Gastrocnemius medialis (tissue), 4 donors: ENCODE results near the gene ATP5F1A. TPM values are rescaled to one million over a fixed set of nuclear protein-coding genes. Genes with fewer than 3 reads are reported as not detected.
A peak's percentile ranks its signal among the peaks of the same experiment; 100 is the strongest.

Experiments used
- ATAC-seq, 2 donors: fragments of 150-250 bp; one replicate each; pipeline ENCODE4 v1.9.1; 2016
- DNase-seq, 2 donors: peaks; one replicate each; pipeline ENCODE4 v3.0.0-alpha.2; 2019
- H3K27ac ChIP-seq, 4 donors: fragments of 200-600 bp; sonication (generic); 1 replicate in 1 of 4; 2 replicates in 3 of 4; pipeline ENCODE4 v1.5.1; 2016 to 2018; ENCODE audit warnings: mild to moderate bottlenecking in 2 of 4, moderate library complexity in 1 of 4
- H3K27me3 ChIP-seq, 3 donors: fragments of 200-600 bp; sonication (generic) in 2 of 3; 1 replicate in 1 of 3; 2 replicates in 2 of 3; pipeline versions ENCODE4 v1.5.1 to v1.6.0; 2016 to 2019; ENCODE audit warnings: mild to moderate bottlenecking in 1 of 3, moderate library complexity in 1 of 3
- H3K36me3 ChIP-seq, 2 donors: fragments of 200-600 bp; sonication (generic) in 1 of 2; one replicate each; pipeline ENCODE4 v1.5.1; 2017 to 2018
- H3K4me1 ChIP-seq, 2 donors: fragments of 200-600 bp; sonication (generic) in 1 of 2; one replicate each; pipeline ENCODE4 v1.5.1; 2016 to 2017; ENCODE audit warnings: mild to moderate bottlenecking in 2 of 2
- H3K4me3 ChIP-seq, 4 donors: fragments of 200-600 bp; sonication (generic) in 3 of 4; 1 replicate in 1 of 4; 2 replicates in 3 of 4; pipeline ENCODE4 v1.5.1; 2016 to 2019; ENCODE audit warnings: mild to moderate bottlenecking in 2 of 4
- H3K9me3 ChIP-seq, 3 donors: fragments of 200-600 bp; sonication (generic) in 2 of 3; 1 replicate in 1 of 3; 2 replicates in 2 of 3; pipeline ENCODE4 v1.5.1; 2016 to 2019
- CTCF ChIP-seq, 5 experiments: fragments of 450-650 bp in 3 of 5; fragments of 200-600 bp in 2 of 5; sonication (generic) in 2 of 5; IDR thresholded peaks in 4 of 5; conservative IDR thresholded peaks in 1 of 5; 1 replicate in 4 of 5; 2 replicates in 1 of 5; pipeline ENCODE4 v1.5.1; 2016 to 2019; ENCODE audit warnings: antibody characterized with exemption in 5 of 5, mild to moderate bottlenecking in 3 of 5, moderate library complexity in 3 of 5
- POLR2A ChIP-seq, 2 donors: fragments of 450-650 bp; IDR thresholded peaks; one replicate each; pipeline ENCODE4 v1.6.1; 2017; ENCODE audit warnings: antibody characterized with exemption in 2 of 2, mild to moderate bottlenecking in 2 of 2, moderate library complexity in 2 of 2
- in situ Hi-C, 4 donors: fragments of 200-750 bp; cut with MboI; loops; one replicate each; pipeline versions ENCODE4 v1.15.0 to v1.8.0; 2017; ENCODE audit warnings: low sequenced_read_pairs in 4 of 4
- intact Hi-C: fragments of 100-400 bp; cut with DNase I; formaldehyde crosslinking; loops from one replicate; pipeline ENCODE4 v1.15.1; 2023; ENCODE audit warnings: low total_unique reads
- total RNA-seq, 4 donors: library from RNA; depleted of rRNA; stranded (reverse); fragments of >200 nt; gene quantifications; one replicate each; pipeline versions ENCODE4 v1.1.0 to v1.2.3, GENCODE V29; 2016

Gene ATP5F1A
- total RNA-seq, 4 donors from 2014 or later: 845 to 1,536 (median 877) TPM

DNA sequence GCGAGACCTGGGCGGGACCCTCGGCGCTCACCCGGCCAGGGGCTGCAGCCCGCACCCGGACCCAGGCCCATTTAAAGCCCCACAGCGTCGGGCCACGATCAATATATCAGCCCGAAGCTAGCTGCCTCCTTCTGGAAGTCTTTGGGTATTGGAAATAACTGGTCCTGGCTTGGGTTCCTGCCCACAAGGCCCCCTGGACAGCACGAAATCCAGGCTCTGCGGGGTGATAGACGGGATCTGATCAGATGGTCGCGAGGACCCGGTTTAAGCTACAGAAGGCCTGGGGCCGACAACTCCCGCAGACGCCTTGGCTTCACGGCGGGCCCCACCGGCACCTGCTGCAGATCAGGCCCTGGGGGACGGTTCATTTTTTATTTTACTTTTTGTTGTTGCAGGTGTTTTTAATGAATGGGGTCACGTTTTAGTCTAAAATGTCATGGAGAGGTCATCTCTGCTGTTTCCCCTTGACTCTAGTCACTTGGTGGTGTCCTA lies 25.7 kb downstream of the ATP5F1A start:
- no peaks in the 10 kb centered on the region for H3K36me3 ChIP-seq
- H3K27me3 ChIP-seq: no peaks in the 10 kb centered on the region
- DNase-seq (no peak), ATAC-seq (no peak)
- H3K4me3 ChIP-seq: peak overlapping the region; percentile 70 to 83 (median 74)
- peaks cover 16% of the 10 kb centered on the region in 2 donors for H3K4me1 ChIP-seq
- no peaks in the 10 kb centered on the region for H3K9me3 ChIP-seq
- in situ Hi-C loops: loop anchor here in 3 of 4 donors (10.0 to 25.0 kb wide), 4 partner anchors 108 to 410 kb away; partner anchors contain the start of gene EPG5 (in 2 of the 3)
- intact Hi-C loops: loop anchor here (2.0 to 10.0 kb wide), 5 partner anchors 44 to 405 kb away; partner anchors contain the start of gene EPG5
- H3K27ac ChIP-seq: peak overlapping the region; percentile 71 to 87 (median 74)
- no peak for TF ChIP-seq CTCF (IDR thresholded peaks at IDR 0.05 in 4 of 5, conservative IDR thresholded peaks at IDR 0.05 in 1 of 5)
- TF ChIP-seq POLR2A (IDR thresholded peaks at IDR 0.05): no peak

GRCh38 chr18:46071653-46072375 lies 26.3 kb downstream of the ATP5F1A start, which contains the start of gene PSTPIP2:
Gene PSTPIP2, minus strand, starts transcription at chr18:46072260. Its CDS starts 72 bp downstream, at chr18:46072188.
- intact Hi-C loops: loop anchor here (2.0 to 10.0 kb wide), 5 partner anchors 43 to 405 kb away; partner anchors contain the start of gene EPG5

DNA sequence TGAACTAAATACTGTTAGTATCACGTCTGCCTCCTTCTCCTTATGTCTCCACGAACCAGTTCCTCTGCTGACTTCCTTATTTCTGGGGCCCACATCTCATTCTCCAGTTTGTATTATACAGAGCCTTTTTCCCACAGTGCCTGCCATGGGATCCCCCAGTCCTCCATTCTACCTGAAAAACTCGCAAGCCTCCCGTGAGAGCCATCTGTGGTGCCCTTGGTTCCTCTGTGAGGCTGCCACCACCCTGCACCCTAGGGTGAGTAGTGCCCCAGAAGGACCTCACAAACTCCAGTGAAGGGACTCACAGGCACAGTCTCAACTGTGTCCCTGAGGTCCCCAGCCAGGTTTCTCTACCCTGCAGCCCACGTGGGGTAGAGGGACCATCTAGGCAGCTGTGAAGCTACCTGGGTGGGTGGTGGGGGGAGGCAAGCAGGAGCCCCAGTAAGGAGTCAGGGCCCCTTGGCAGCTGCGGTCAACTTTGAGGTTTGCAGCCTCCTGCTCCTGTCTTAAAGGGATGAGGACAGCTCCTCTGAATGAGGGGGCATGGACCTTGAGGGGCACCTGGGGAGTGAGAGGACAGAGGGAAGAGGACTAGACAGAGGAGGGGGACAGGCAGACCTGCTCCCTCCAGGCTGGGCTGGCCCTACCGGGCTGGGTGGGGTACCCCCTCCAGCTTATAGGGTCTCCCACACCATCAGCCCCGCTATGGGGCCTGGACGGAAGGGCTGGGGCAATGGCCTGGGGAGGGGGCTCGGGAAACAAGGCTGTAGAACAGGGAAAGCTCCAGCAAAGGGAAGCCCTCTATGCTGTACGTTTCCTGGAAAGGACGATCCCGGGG lies 27.1 kb downstream of the ATP5F1A start:
- Histone ChIP-seq H3K4me1 (peaks cover 16% of the 10 kb centered on the region in 2 donors), H3K4me3 (peak overlapping the region; percentile 70 to 83 (median 74)), H3K9me3 (no peaks in the 10 kb centered on the region), H3K27me3 (no peaks in the 10 kb centered on the region), H3K27ac (peak overlapping the region; percentile 71 to 87 (median 74)), H3K36me3 (no peaks in the 10 kb centered on the region)
- no peak for TF ChIP-seq CTCF (IDR thresholded peaks at IDR 0.05 in 4 of 5, conservative IDR thresholded peaks at IDR 0.05 in 1 of 5)
- no peak for TF ChIP-seq POLR2A (IDR thresholded peaks at IDR 0.05)
- in situ Hi-C loops: loop anchor here in 3 of 4 donors (10.0 to 25.0 kb wide), 4 partner anchors 106 to 409 kb away; partner anchors contain the start of gene EPG5 (in 2 of the 3)
- intact Hi-C loops: loop anchor here (5.0 to 10.0 kb wide), 3 partner anchors 144 to 404 kb away; no protein-coding TSS in a partner anchor
- ATAC-seq (peak in 1 of 2 donors; percentile 5), DNase-seq (no peak)

More at GRCh38 chr18:46071653-46072375, 26.3 kb downstream of the ATP5F1A start, which contains the start of gene PSTPIP2:
- no peaks in the 10 kb centered on the region for H3K9me3 ChIP-seq
- H3K4me1 ChIP-seq: peaks cover 16% of the 10 kb centered on the region in 2 donors
- in situ Hi-C loops: loop anchor here in 3 of 4 donors (10.0 to 25.0 kb wide), 4 partner anchors 107 to 410 kb away; partner anchors contain the start of gene EPG5 (in 2 of the 3)
- ATAC-seq (peak; percentile 51 to 55), DNase-seq (peak; percentile 46 to 62)
- no peaks in the 10 kb centered on the region for H3K36me3 ChIP-seq
- H3K27ac ChIP-seq: peak within 1 kb of the TSS; percentile 71 to 87 (median 74)
- H3K4me3 ChIP-seq: peak within 1 kb of the TSS; percentile 70 to 83 (median 74)
- no peaks in the 10 kb centered on the region for H3K27me3 ChIP-seq
- peak in 1 of 2 donors; percentile 55 for TF ChIP-seq POLR2A (IDR thresholded peaks at IDR 0.05)
- TF ChIP-seq CTCF (IDR thresholded peaks at IDR 0.05 in 4 of 5, conservative IDR thresholded peaks at IDR 0.05 in 1 of 5): no peak

DNA sequence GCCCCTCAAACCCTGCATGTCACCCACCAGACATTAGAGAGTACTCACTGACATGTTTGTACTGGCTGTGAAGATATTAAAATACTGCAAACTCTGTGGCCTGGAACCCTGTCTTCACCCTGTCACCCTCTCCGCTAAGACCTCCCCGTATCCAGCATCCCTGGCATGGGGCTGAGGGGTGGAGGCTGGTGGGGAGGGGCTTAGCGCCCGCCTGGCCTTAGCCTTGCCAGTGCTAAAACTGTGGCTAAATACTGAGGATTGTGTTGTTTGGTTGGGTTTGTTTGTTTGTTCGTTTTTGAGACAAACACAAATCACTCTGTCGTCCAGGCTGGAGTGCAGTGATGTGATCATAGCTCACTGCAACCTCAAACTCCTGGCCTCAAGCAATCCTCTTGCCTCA lies 27.9 kb downstream of the ATP5F1A start:
- no peak for ATAC-seq
- Histone ChIP-seq H3K27ac (no peak overlapping the region), H3K9me3 (no peaks in the 10 kb centered on the region), H3K27me3 (no peaks in the 10 kb centered on the region), H3K4me1 (peaks cover 16% of the 10 kb centered on the region in 2 donors), H3K36me3 (no peaks in the 10 kb centered on the region), H3K4me3 (no peak overlapping the region)
- no peak for DNase-seq
- in situ Hi-C loops: loop anchor here in 3 of 4 donors (10.0 to 25.0 kb wide), 4 partner anchors 105 to 408 kb away; partner anchors contain the start of gene EPG5 (in 2 of the 3)
- intact Hi-C loops: loop anchor here (5.0 to 10.0 kb wide), 3 partner anchors 143 to 403 kb away; no protein-coding TSS in a partner anchor
- TF ChIP-seq POLR2A (IDR thresholded peaks at IDR 0.05) (no peak), CTCF (IDR thresholded peaks at IDR 0.05 in 4 of 5, conservative IDR thresholded peaks at IDR 0.05 in 1 of 5) (no peak)
